H1 (cell line): ENCODE results near the gene DAAM1. TPM values are rescaled to one million over a fixed set of nuclear protein-coding genes. Genes with fewer than 3 reads are reported as not detected.

ENCODE experiments used
- CTCF ChIA-PET: fragments of 300-600 bp; sonication (Branson Sonifier 250); formaldehyde crosslinking; loops from one replicate; lab custom pipeline; 2021; ENCODE audit not compliant: partially characterized antibody; lab: Charles Lee
- POLR2A ChIA-PET: fragments of 300-600 bp; sonication (Branson Sonifier 250); formaldehyde crosslinking; loops from one replicate; lab custom pipeline; 2021; ENCODE audit warnings: inconsistent platforms; ENCODE audit not compliant: partially characterized antibody; lab: Charles Lee
- DNase-seq, 2 experiments: peaks; one replicate each; pipeline versions ENCODE4 v3.0.0 to v3.0.0-alpha.2; 2010 to 2022; ENCODE audit warnings: low spot score in 2 of 2, low read depth in 1 of 2, mixed read lengths in 1 of 2
- FAIRE-seq: peaks from 2 replicates; lab custom pipeline; 2011; peaks lifted over from hg19 to GRCh38; lab: Jason Lieb, UNC
- H2AFZ ChIP-seq: 2 replicates; pipeline ENCODE4 v1.8.1; 2012; ENCODE audit warnings: low read length, inconsistent platforms
- H2AK5ac ChIP-seq: 2 replicates; pipeline ENCODE4 v1.6.1; 2013; ENCODE audit warnings: low read depth, low read length
- H2BK120ac ChIP-seq: replicated peaks from 2 replicates; pipeline ENCODE3; 2013; ENCODE audit warnings: low read depth, low read length, inconsistent platforms
- H2BK12ac ChIP-seq: 2 replicates; pipeline ENCODE4 v1.6.1; 2013; ENCODE audit warnings: low read depth, low read length
- H2BK15ac ChIP-seq: 2 replicates; pipeline ENCODE4 v1.6.1; 2013; ENCODE audit warnings: low read length
- H2BK20ac ChIP-seq: 2 replicates; pipeline ENCODE4 v1.6.1; 2013; ENCODE audit warnings: low read length
- H2BK5ac ChIP-seq: 2 replicates; pipeline ENCODE4 v1.6.1; 2013; ENCODE audit warnings: low read depth, low read length
- H3K14ac ChIP-seq: 2 replicates; pipeline ENCODE4 v1.6.1; 2013; ENCODE audit warnings: inconsistent platforms; ENCODE audit not compliant: insufficient read length
- H3K18ac ChIP-seq: 2 replicates; pipeline ENCODE4 v1.6.1; 2013; ENCODE audit warnings: low read length; ENCODE audit errors: extremely low read depth
- H3K23ac ChIP-seq: 2 replicates; pipeline ENCODE4 v1.6.1; 2013; ENCODE audit warnings: inconsistent platforms; ENCODE audit not compliant: insufficient read length
- H3K23me2 ChIP-seq: 2 replicates; pipeline ENCODE4 v1.6.1; 2013; ENCODE audit warnings: low read depth, low read length
- H3K27ac ChIP-seq: 2 replicates; pipeline ENCODE4 v1.6.1; 2011; ENCODE audit warnings: low read depth, low read length, inconsistent platforms
- H3K27me3 ChIP-seq, 4 experiments: replicated peaks in 1 of 4; 1 replicate in 1 of 4; 2 replicates in 3 of 4; pipeline versions ENCODE4 v1.6.1 to v1.8.1; 2011 to 2013; ENCODE audit warnings: low read length in 3 of 4, mild to moderate bottlenecking in 3 of 4, inconsistent platforms in 2 of 4, mixed read lengths in 2 of 4, moderate library complexity in 1 of 4; ENCODE audit not compliant: control insufficient read depth in 3 of 4, insufficient read depth in 3 of 4; ENCODE audit errors: extremely low read depth in 1 of 4
- H3K36me3 ChIP-seq, 4 experiments: 2 replicates each; pipeline versions ENCODE4 v1.6.1 to v1.8.1; 2011 to 2013; ENCODE audit warnings: mild to moderate bottlenecking in 4 of 4, low read length in 3 of 4, moderate library complexity in 2 of 4, control low read depth in 1 of 4, inconsistent platforms in 1 of 4; ENCODE audit not compliant: insufficient read depth in 4 of 4, control insufficient read depth in 2 of 4
- H3K4ac ChIP-seq: replicated peaks from 2 replicates; pipeline ENCODE3; 2013; ENCODE audit warnings: low read length, low read depth, mixed read lengths, inconsistent platforms; ENCODE audit not compliant: insufficient read length
- H3K4me1 ChIP-seq, 4 experiments: replicated peaks in 1 of 4; 1 replicate in 1 of 4; 2 replicates in 3 of 4; pipeline versions ENCODE4 v1.6.1 to v1.8.1; 2011 to 2013; ENCODE audit warnings: low read length in 3 of 4, inconsistent platforms in 2 of 4, mixed read lengths in 1 of 4; ENCODE audit not compliant: insufficient read depth in 4 of 4, control insufficient read depth in 3 of 4
- H3K4me2 ChIP-seq, 2 experiments: 2 replicates each; pipeline versions ENCODE4 v1.6.1 to v1.8.1; 2011 to 2013; ENCODE audit warnings: low read depth in 2 of 2, low read length in 2 of 2, control low read depth in 1 of 2, inconsistent platforms in 1 of 2, mild to moderate bottlenecking in 1 of 2; ENCODE audit not compliant: insufficient read depth in 1 of 2
- H3K4me3 ChIP-seq, 4 experiments: fragments of 200-600, 300-600 bp in 1 of 4; sonication (generic), shearing (Covaris generic), sonication (Bioruptor Twin) in 1 of 4; 2 replicates each; pipeline versions ENCODE4 v1.5.1 to v1.8.1; 2011 to 2016; ENCODE audit warnings: low read length in 4 of 4, low read depth in 3 of 4, control low read depth in 2 of 4, inconsistent platforms in 2 of 4, mild to moderate bottlenecking in 2 of 4, mixed read lengths in 1 of 4, moderate library complexity in 1 of 4; ENCODE audit not compliant: insufficient read depth in 2 of 4; ENCODE audit errors: extremely low read depth in 1 of 4
- H3K56ac ChIP-seq: replicated peaks from 2 replicates; pipeline ENCODE3; 2013; ENCODE audit warnings: low read depth, mild to moderate bottlenecking, mixed read lengths, low read length, inconsistent platforms; ENCODE audit not compliant: insufficient read length
- H3K79me1 ChIP-seq: 2 replicates; pipeline ENCODE4 v1.6.1; 2013; ENCODE audit warnings: low read depth, low read length, control low read depth
- H3K79me2 ChIP-seq, 2 experiments: 2 replicates each; pipeline versions ENCODE4 v1.6.1 to v1.8.1; 2012 to 2013; ENCODE audit warnings: low read length in 2 of 2, mild to moderate bottlenecking in 2 of 2, inconsistent platforms in 1 of 2; ENCODE audit not compliant: insufficient read depth in 2 of 2, control insufficient read depth in 1 of 2
- H3K9ac ChIP-seq, 4 experiments: replicated peaks in 1 of 4; 1 replicate in 1 of 4; 2 replicates in 3 of 4; pipeline versions ENCODE4 v1.6.1 to v1.8.1; 2011 to 2013; ENCODE audit warnings: low read depth in 3 of 4, low read length in 3 of 4, control low read depth in 2 of 4, mild to moderate bottlenecking in 2 of 4, moderate library complexity in 2 of 4, inconsistent platforms in 1 of 4; ENCODE audit errors: extremely low read depth in 1 of 4
- H3K9me3 ChIP-seq, 2 experiments: 2 replicates each; pipeline versions ENCODE4 v1.6.1 to v1.8.1; 2012 to 2013; ENCODE audit warnings: mild to moderate bottlenecking in 2 of 2, moderate library complexity in 2 of 2, control low read depth in 1 of 2, inconsistent platforms in 1 of 2, low read depth in 1 of 2, low read length in 1 of 2, mixed read lengths in 1 of 2; ENCODE audit not compliant: insufficient read depth in 2 of 2
- H4K20me1 ChIP-seq, 2 experiments: replicated peaks in 1 of 2; 2 replicates each; pipeline versions ENCODE3 to v1.8.1; 2011 to 2013; ENCODE audit warnings: inconsistent platforms in 2 of 2, low read length in 2 of 2, mild to moderate bottlenecking in 1 of 2; ENCODE audit not compliant: insufficient read depth in 2 of 2, control insufficient read depth in 1 of 2
- H4K5ac ChIP-seq: 2 replicates; pipeline ENCODE4 v1.6.1; 2013; ENCODE audit warnings: low read length, low read depth, mixed read lengths, inconsistent platforms; ENCODE audit not compliant: insufficient read length
- H4K8ac ChIP-seq: 2 replicates; pipeline ENCODE4 v1.8.0; 2013; ENCODE audit warnings: mild to moderate bottlenecking, moderate library complexity, low read length, inconsistent platforms; ENCODE audit not compliant: insufficient read depth; ENCODE audit errors: extremely low read depth
- H4K91ac ChIP-seq: replicated peaks from 2 replicates; pipeline ENCODE3; 2013; ENCODE audit warnings: low read length, mixed read lengths, inconsistent platforms; ENCODE audit not compliant: insufficient read length
- PHF8 ChIP-seq: fragments of 200-600 bp; sonication (generic); conservative IDR thresholded peaks from 2 replicates; pipeline ENCODE4 v1.7.1; 2012; ENCODE audit warnings: low read depth, mild to moderate bottlenecking, inconsistent platforms, low read length, moderate library complexity
- RNF2 ChIP-seq: fragments of 200-900, 300-1000 bp; sonication (generic); IDR thresholded peaks from 2 replicates; pipeline ENCODE4 v1.7.1; 2016; ENCODE audit warnings: borderline replicate concordance, low read depth, mild to moderate bottlenecking, antibody characterized with exemption, low read length; ENCODE audit not compliant: poor library complexity, severe bottlenecking; ENCODE audit errors: missing control alignments
- SP4 ChIP-seq: IDR thresholded peaks from 2 replicates; pipeline ENCODE4 v1.6.1; 2012; ENCODE audit warnings: low read length, inconsistent platforms
- WGBS, 2 experiments: shearing (Covaris generic) in 1 of 2; methylation state at CpG; one replicate each; pipeline versions ENCODE4 v1.1.6 to v1.1.7; 2013 to 2015; ENCODE audit warnings: low lambda C conversion rate in 2 of 2, mixed read lengths in 2 of 2, inconsistent platforms in 1 of 2, low coverage in 1 of 2, missing lambda C conversion rate in 1 of 2; ENCODE audit not compliant: insufficient replicate concordance in 2 of 2, insufficient coverage in 1 of 2, insufficient read length in 1 of 2; ENCODE audit errors: extremely low coverage in 1 of 2, missing lambda C conversion rate in 1 of 2; 5-methylcytosine and 5-hydroxymethylcytosine counted together
- polyA plus RNA-seq, 7 experiments: library from polyadenylated mRNA; depleted of rRNA in 3 of 7; stranded (reverse) in 5 of 7; unstranded in 2 of 7; fragments of >200 nt in 5 of 7; fragments of 200-250 nt in 2 of 7; gene quantifications; 1 replicate in 5 of 7; 2 replicates in 1 of 7; 4 replicates in 1 of 7; pipeline versions ENCODE4 v1.2.1 to v1.2.3, GENCODE V29; 2011 to 2013; ENCODE audit warnings: missing spikeins in 2 of 7, mixed read lengths in 2 of 7
- total RNA-seq: library from RNA; stranded (reverse); fragmentation: NEBNext Ultra II Directional; extraction: Animal tissue kit (Norgen Biotek cat#: 25700); gene quantifications from 2 replicates; pipeline ENCODE4 v1.2.1, GENCODE V29; 2021
- TF ChIP-seq, protein P1 (sequence below): IDR thresholded peaks from 2 replicates; pipeline ENCODE4 v1.6.1; 2011; ENCODE audit warnings: low read length, improper control_type of control experiment

The DAAM1 gene
- total and polyA plus RNA-seq, 2 of the 8 experiments (the other 6 are each of a cell fraction or from before 2014, with no cell fraction given), result 5.0 to 44.9 TPM

DNA sequence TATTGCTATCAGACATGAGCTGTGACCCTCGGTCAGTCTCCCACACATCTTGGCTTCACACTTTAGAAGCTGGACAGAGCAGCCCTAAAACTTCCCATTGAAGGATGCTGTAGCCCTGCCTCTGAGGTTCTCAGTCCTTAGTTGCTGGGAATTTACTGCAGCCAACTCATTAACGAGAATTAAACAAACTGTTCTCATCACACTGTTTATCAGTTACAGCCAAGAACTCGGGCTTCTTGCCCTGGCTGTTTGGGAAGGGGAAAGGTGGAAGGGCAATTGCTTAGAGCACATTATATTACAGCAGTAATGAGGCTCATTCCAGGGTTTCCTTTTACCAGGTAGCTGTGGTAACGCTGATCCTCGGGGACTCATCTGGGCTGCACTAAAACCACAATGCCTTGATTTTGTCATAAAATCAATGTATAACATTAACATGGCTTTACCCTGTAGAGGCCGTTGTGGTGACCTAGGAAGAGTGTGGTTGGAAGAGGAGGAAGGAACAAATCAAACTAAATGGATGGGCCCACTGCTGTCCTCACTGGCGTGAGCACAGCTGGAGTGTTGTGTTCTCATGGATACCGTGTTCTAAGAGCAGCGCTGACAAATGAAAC lies 189.6 kb downstream of the DAAM1 start:
- H2BK5ac ChIP-seq, result no peak overlapping the region
- no peak overlapping the region for H2BK120ac ChIP-seq
- no peak overlapping the region for H3K4me3 ChIP-seq
- H3K36me3 ChIP-seq, result no peaks in the 10 kb centered on the region
- H4K5ac ChIP-seq, result no peak overlapping the region
- H2AK5ac ChIP-seq, result no peak overlapping the region
- no peaks in the 10 kb centered on the region for H3K23me2 ChIP-seq
- H3K79me1 ChIP-seq, result no peaks in the 10 kb centered on the region
- no peak for DNase-seq
- H3K14ac ChIP-seq, result no peak overlapping the region
- H3K4me1 ChIP-seq, result no peaks in the 10 kb centered on the region
- H4K8ac ChIP-seq, result no peak overlapping the region
- no peak overlapping the region for H3K9ac ChIP-seq
- no peaks in the 10 kb centered on the region for H3K9me3 ChIP-seq
- H2AFZ ChIP-seq, result no peak overlapping the region
- H3K23ac ChIP-seq, result no peak overlapping the region
- WGBS, 2 experiments, result 87% methylated on average over 9 of the region's 9 CpGs; no CpG with 5 or more reads in 1 of the 2 experiments
- H3K4ac ChIP-seq, result no peak overlapping the region
- CTCF ChIA-PET, result interaction anchor here (1.7 kb wide), 1 partner anchor 10 kb away, joined by 6 read pairs; no protein-coding TSS in a partner anchor
- TF ChIP-seq, protein P1, sequence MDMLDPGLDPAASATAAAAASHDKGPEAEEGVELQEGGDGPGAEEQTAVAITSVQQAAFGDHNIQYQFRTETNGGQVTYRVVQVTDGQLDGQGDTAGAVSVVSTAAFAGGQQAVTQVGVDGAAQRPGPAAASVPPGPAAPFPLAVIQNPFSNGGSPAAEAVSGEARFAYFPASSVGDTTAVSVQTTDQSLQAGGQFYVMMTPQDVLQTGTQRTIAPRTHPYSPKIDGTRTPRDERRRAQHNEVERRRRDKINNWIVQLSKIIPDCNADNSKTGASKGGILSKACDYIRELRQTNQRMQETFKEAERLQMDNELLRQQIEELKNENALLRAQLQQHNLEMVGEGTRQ, result no peak
- TF ChIP-seq SP4 (no peak), RNF2 (no peak), PHF8 (no peak)
- TF ChIP-seq, all 59 proteins: peak for 0
- Histone ChIP-seq H3K4me2 (no peak overlapping the region), H3K79me2 (no peaks in the 10 kb centered on the region), H3K56ac (no peak overlapping the region), H4K20me1 (no peaks in the 10 kb centered on the region), H4K91ac (no peak overlapping the region), H3K27ac (no peak overlapping the region), H3K18ac (no peak overlapping the region), H2BK20ac (no peak overlapping the region), H3K27me3 (no peaks in the 10 kb centered on the region), H2BK15ac (no peak overlapping the region), H2BK12ac (no peak overlapping the region)
- no peak for FAIRE-seq
- POLR2A ChIA-PET, result interaction anchor here (0.9 kb wide), 1 partner anchor 10 kb away, joined by 3 read pairs; no protein-coding TSS in a partner anchor
